CD14-positive monocyte (primary cell): ENCODE data around the gene SOCS1. TPM values are rescaled to one million over a fixed set of nuclear protein-coding genes. Genes with fewer than 3 reads are reported as not detected.

Source experiments
- DNase-seq, 3 donors: peaks; one replicate each; pipeline ENCODE4 v3.0.0-alpha.2; 2011 to 2022
- H2AFZ ChIP-seq: 2 replicates; pipeline ENCODE4 v1.6.0; 2012; ENCODE audit warnings: mild to moderate bottlenecking, low read depth, low read length, inconsistent platforms; ENCODE audit not compliant: insufficient read depth, poor library complexity, severe bottlenecking
- H3K27ac ChIP-seq, 2 donors: 1 replicate in 1 of 2; 2 replicates in 1 of 2; pipeline ENCODE4 v1.5.1; 2012 to 2013; ENCODE audit warnings: low read length in 2 of 2, control low read depth in 1 of 2, inconsistent platforms in 1 of 2, low read depth in 1 of 2, mild to moderate bottlenecking in 1 of 2
- H3K27me3 ChIP-seq, 2 donors: one replicate each; pipeline versions ENCODE4 v1.6.0 to v1.6.1; 2011 to 2013; ENCODE audit warnings: low read length in 2 of 2; ENCODE audit not compliant: control insufficient read depth in 2 of 2, insufficient read depth in 2 of 2
- H3K36me3 ChIP-seq, 2 donors: replicated peaks in 1 of 2; 1 replicate in 1 of 2; 2 replicates in 1 of 2; pipeline versions ENCODE4 v1.5.1 to v1.6.1; 2012 to 2013; ENCODE audit warnings: low read length in 2 of 2, control low read depth in 1 of 2, inconsistent platforms in 1 of 2, mild to moderate bottlenecking in 1 of 2; ENCODE audit not compliant: insufficient read depth in 2 of 2, control insufficient read depth in 1 of 2
- H3K4me1 ChIP-seq, 2 donors: 1 replicate in 1 of 2; 2 replicates in 1 of 2; pipeline versions ENCODE4 v1.5.1 to v1.6.1; 2012 to 2013; ENCODE audit warnings: low read length in 2 of 2, control low read depth in 1 of 2, inconsistent platforms in 1 of 2, mild to moderate bottlenecking in 1 of 2, moderate library complexity in 1 of 2; ENCODE audit not compliant: insufficient read depth in 2 of 2, control insufficient read depth in 1 of 2
- H3K4me2 ChIP-seq: replicated peaks from 2 replicates; pipeline ENCODE3; 2012; ENCODE audit warnings: low read length, moderate library complexity, mild to moderate bottlenecking; ENCODE audit not compliant: poor library complexity, severe bottlenecking; ENCODE audit errors: extremely low read depth
- H3K4me3 ChIP-seq, 3 experiments: fragments of 200-600 bp in 1 of 3; sonication (generic) in 1 of 3; replicated peaks in 1 of 3; 1 replicate in 2 of 3; 2 replicates in 1 of 3; pipeline ENCODE4 v1.5.1; 2011 to 2013; ENCODE audit warnings: low read length in 3 of 3, mild to moderate bottlenecking in 3 of 3, control low read depth in 2 of 3, low read depth in 2 of 3, inconsistent platforms in 1 of 3, moderate library complexity in 1 of 3
- H3K79me2 ChIP-seq: 2 replicates; pipeline ENCODE4 v1.6.0; 2012; ENCODE audit warnings: mild to moderate bottlenecking, control low read depth, inconsistent platforms, low read length, moderate library complexity; ENCODE audit not compliant: insufficient read depth
- H3K9ac ChIP-seq: 2 replicates; pipeline ENCODE4 v1.6.0; 2017; ENCODE audit warnings: low read length, mild to moderate bottlenecking; ENCODE audit not compliant: insufficient read depth, poor library complexity, severe bottlenecking
- H3K9me3 ChIP-seq, 2 donors: replicated peaks in 1 of 2; 1 replicate in 1 of 2; 2 replicates in 1 of 2; pipeline versions ENCODE4 v1.5.1 to v1.6.1; 2012 to 2013; ENCODE audit warnings: low read length in 2 of 2, control low read depth in 1 of 2; ENCODE audit not compliant: control insufficient read depth in 1 of 2, insufficient read depth in 1 of 2
- H4K20me1 ChIP-seq: 2 replicates; pipeline ENCODE4 v1.6.0; 2012; ENCODE audit warnings: mild to moderate bottlenecking, low read length, control low read depth, moderate library complexity; ENCODE audit not compliant: insufficient read depth
- H3K27ac Mint-ChIP-seq, 7 donors: one replicate each; pipeline ENCODE4 v1.8.0; 2020; ENCODE audit warnings: mild to moderate bottlenecking in 7 of 7, mixed read lengths in 7 of 7, moderate library complexity in 6 of 7, inconsistent platforms in 2 of 7
- H3K27me3 Mint-ChIP-seq, 3 donors: one replicate each; pipeline ENCODE4 v1.8.0; 2021 to 2022; ENCODE audit warnings: low read depth in 3 of 3, mild to moderate bottlenecking in 3 of 3, mixed read lengths in 3 of 3, moderate library complexity in 3 of 3, inconsistent platforms in 1 of 3
- H3K36me3 Mint-ChIP-seq, 2 donors: one replicate each; pipeline ENCODE4 v1.8.0; 2020; ENCODE audit warnings: mixed read lengths in 2 of 2, inconsistent platforms in 1 of 2, mild to moderate bottlenecking in 1 of 2
- H3K4me1 Mint-ChIP-seq: one replicate; pipeline ENCODE4 v1.8.0; 2020; ENCODE audit warnings: mild to moderate bottlenecking, mixed read lengths
- H3K4me3 Mint-ChIP-seq, 2 donors: one replicate each; pipeline ENCODE4 v1.8.0; 2020; ENCODE audit warnings: mild to moderate bottlenecking in 2 of 2, mixed read lengths in 2 of 2, moderate library complexity in 1 of 2
- H3K9me3 Mint-ChIP-seq, 7 donors: one replicate each; pipeline ENCODE4 v1.8.0; 2020 to 2022; ENCODE audit warnings: mixed read lengths in 7 of 7, mild to moderate bottlenecking in 6 of 7, moderate library complexity in 6 of 7, inconsistent platforms in 2 of 7
- WGBS: methylation state at CpG from one replicate; pipeline ENCODE4 v1.1.5; 2013; ENCODE audit warnings: missing lambda C conversion rate; ENCODE audit not compliant: insufficient coverage; 5-methylcytosine and 5-hydroxymethylcytosine counted together
- intact Hi-C, 2 donors: fragments of 100-400 bp; cut with micrococcal nuclease; formaldehyde crosslinking; loops; one replicate each; pipeline versions ENCODE4 v1.15.0 to v1.15.1; 2023
- polyA plus RNA-seq, 3 donors: library from polyadenylated mRNA; depleted of rRNA in 1 of 3; unstranded in 2 of 3; stranded (reverse) in 1 of 3; fragments of 300-500 nt in 2 of 3; fragments of >200 nt in 1 of 3; fragmentation: Illumina TruSeq in 2 of 3; gene quantifications; 1 replicate in 2 of 3; 2 replicates in 1 of 3; pipeline ENCODE4 v1.2.3, GENCODE V29; 2012 to 2021
- TF ChIP-seq, protein P1 (sequence below): fragments of 200-600 bp; IDR thresholded peaks from one replicate; pipeline ENCODE4 v1.8.0; 2022; ENCODE audit warnings: antibody characterized with exemption, mild to moderate bottlenecking

Gene SOCS1
- polyA plus RNA-seq, 3 donors = 0.13 to 2.3 (median 0.35) TPM

DNA sequence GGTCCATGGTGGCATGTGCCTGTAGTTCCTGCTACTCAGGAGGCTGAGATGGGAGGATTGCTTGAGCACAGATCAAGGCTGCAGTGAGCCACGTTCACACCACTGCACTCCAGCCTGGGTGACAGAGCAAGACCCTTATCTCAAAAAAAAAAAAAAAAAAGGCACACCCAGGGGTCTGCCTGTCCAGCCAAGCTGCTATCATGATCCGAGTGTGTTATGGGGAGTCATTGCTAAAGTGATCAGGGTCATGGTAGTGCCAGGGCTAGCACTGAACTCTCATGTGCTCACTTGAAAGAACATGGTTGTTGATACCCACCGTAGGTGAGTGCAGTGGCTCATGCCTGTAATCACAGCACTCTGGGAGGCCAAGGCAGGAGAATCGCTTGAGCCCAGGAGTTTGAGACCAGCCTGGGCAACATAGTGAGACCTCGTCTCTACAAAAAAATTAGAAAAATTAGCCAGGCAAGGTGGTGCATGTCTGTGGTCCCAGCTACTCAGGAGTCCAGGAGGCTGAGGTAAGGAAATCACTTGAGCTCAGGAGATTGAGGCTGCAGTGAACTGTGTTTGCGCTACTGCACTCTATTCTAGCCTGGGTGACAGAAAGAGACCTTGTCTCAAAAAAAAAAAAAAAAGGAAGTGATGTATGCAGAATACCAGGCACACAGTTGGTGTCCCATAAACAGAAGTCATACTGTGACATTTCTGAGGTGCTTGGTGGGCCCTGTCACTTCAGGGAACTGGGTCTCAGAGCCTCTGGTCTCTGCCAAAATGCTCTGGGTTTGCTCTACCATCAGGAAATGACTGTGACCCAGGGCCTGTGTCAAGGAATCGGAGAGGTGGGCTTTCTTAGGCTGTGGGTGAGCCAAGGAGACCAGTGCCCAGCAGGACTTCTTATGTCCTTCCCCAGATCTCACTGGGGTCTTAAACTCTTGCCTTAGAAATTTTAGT is 23.0 kb upstream of the SOCS1 start:
- H3K27ac Mint-ChIP-seq = peak overlapping the region in 2 of 7 donors; percentile 42 to 58
- DNase-seq = peak in 2 of 3 donors; percentile 14 to 25
- peak overlapping the region in 1 of 2 donors; percentile 24 for H3K4me3 Mint-ChIP-seq

DNA sequence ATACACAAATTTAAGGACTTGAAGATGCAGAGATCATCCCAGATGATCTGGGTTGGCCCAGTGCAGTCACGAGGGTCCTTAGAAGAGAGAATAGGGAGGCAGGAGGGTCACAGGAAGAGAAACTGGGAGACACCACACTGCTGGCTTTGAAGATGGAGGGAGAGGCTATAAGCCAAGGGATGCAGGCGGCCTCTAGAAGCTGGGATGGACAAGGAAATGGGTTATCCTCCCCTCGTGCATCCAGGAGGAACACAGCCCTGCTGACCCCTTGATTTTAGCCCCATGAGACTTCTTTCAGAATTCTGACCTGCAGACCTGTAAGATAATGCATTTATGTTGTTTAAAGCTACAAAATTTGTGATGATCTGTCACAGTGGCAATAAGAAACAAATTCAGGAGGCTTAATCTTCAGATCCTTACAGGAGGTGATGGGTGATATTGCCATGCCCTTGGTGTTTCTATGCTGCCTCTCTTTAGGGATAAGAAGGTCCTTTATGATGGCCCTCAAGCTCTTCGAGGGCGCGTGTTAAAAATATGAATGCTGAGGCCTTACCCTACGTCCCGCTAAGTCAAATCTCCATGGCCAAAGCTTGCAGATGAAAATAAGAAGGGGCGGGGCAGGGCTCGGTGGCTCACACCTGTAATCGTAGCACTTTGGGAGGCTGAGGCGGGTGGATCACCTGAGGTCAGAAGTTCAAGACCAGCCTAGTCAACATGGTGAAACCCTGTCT is 21.8 kb upstream of the SOCS1 start:
- no peaks in the 10 kb centered on the region for H4K20me1 ChIP-seq
- DNase-seq = no peak
- TF ChIP-seq, protein P1, sequence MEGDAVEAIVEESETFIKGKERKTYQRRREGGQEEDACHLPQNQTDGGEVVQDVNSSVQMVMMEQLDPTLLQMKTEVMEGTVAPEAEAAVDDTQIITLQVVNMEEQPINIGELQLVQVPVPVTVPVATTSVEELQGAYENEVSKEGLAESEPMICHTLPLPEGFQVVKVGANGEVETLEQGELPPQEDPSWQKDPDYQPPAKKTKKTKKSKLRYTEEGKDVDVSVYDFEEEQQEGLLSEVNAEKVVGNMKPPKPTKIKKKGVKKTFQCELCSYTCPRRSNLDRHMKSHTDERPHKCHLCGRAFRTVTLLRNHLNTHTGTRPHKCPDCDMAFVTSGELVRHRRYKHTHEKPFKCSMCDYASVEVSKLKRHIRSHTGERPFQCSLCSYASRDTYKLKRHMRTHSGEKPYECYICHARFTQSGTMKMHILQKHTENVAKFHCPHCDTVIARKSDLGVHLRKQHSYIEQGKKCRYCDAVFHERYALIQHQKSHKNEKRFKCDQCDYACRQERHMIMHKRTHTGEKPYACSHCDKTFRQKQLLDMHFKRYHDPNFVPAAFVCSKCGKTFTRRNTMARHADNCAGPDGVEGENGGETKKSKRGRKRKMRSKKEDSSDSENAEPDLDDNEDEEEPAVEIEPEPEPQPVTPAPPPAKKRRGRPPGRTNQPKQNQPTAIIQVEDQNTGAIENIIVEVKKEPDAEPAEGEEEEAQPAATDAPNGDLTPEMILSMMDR = no peak
- Mint-ChIP-seq H3K36me3 (no peaks in the 10 kb centered on the region), H3K4me3 (no peak overlapping the region), H3K9me3 (peaks cover 0 to 2% (median 0%) of the 10 kb centered on the region in 7 donors), H3K4me1 (peaks cover 12% of the 10 kb centered on the region), H3K27me3 (peaks cover 9 to 11% (median 9%) of the 10 kb centered on the region in 3 donors), H3K27ac (no peak overlapping the region)
- intact Hi-C loops = no loop called here
- H3K27me3 ChIP-seq = peaks cover 0 to 4% of the 10 kb centered on the region in 2 donors
- no peak overlapping the region for H3K9ac ChIP-seq
- WGBS = 84% methylated on average over 7 of the region's 12 CpGs
- no peak overlapping the region for H2AFZ ChIP-seq
- H3K27ac ChIP-seq = no peak overlapping the region
- no peaks in the 10 kb centered on the region for H3K9me3 ChIP-seq
- H3K36me3 ChIP-seq = no peaks in the 10 kb centered on the region
- H3K4me2 ChIP-seq = no peak overlapping the region
- H3K79me2 ChIP-seq = no peaks in the 10 kb centered on the region
- no peaks in the 10 kb centered on the region for H3K4me1 ChIP-seq
- H3K4me3 ChIP-seq = no peak overlapping the region

More for the DNA sequence above, 23.0 kb upstream of the SOCS1 start:
- TF ChIP-seq, protein P1 = no peak
- Mint-ChIP-seq H3K36me3 (no peaks in the 10 kb centered on the region), H3K9me3 (peaks cover 0 to 2% (median 0%) of the 10 kb centered on the region in 7 donors), H3K27me3 (peaks cover 9 to 12% (median 10%) of the 10 kb centered on the region in 3 donors), H3K4me1 (peaks cover 15% of the 10 kb centered on the region)
- Histone ChIP-seq H3K9me3 (no peaks in the 10 kb centered on the region), H4K20me1 (no peaks in the 10 kb centered on the region), H3K27ac (no peak overlapping the region), H3K4me1 (no peaks in the 10 kb centered on the region), H3K4me2 (no peak overlapping the region), H3K4me3 (no peak overlapping the region), H2AFZ (no peak overlapping the region), H3K79me2 (no peaks in the 10 kb centered on the region), H3K36me3 (no peaks in the 10 kb centered on the region), H3K9ac (no peak overlapping the region), H3K27me3 (peaks cover 0 to 1% of the 10 kb centered on the region in 2 donors)
- WGBS = 81% methylated on average over 6 of the region's 7 CpGs
- intact Hi-C loops = no loop called here
